NCI-H1694 (cell line): ENCODE measurements around the gene VWF.

Source experiments
- DNase-seq: peaks from one replicate; lab custom pipeline; 2025; lab: John Stamatoyannopoulos, UW

The VWF gene

GRCh38 chr12:5947006-5947405 lies 177.5 kb downstream of the VWF start:
- DNase-seq: no peak

GRCh38 chr12:5946388-5946787 lies 178.1 kb downstream of the VWF start:
- no peak for DNase-seq

- DNase-seq: peak; percentile 8
Measured at GRCh38 chr12:5945071-5946008, 179.1 kb downstream of the VWF start, which contains the start of gene ANO2. ANO2 (minus strand) TSS chr12:5945259; CDS start chr12:5945217, 42 bp downstream.

- DNase-seq: no peak
Measured at GRCh38 chr12:5944688-5945070, 179.8 kb downstream of the VWF start.

GRCh38 chr12:5944053-5944452 lies 180.4 kb downstream of the VWF start:
- no peak for DNase-seq

- DNase-seq: no peak
Measured at GRCh38 chr12:5941907-5942306, 182.6 kb downstream of the VWF start.

GRCh38 chr12:5927732-5928516 lies 196.5 kb downstream of the VWF start:
- DNase-seq: no peak

GRCh38 chr12:5925646-5926045 lies 198.8 kb downstream of the VWF start:
- DNase-seq: no peak

- DNase-seq: no peak
Measured at GRCh38 chr12:5924342-5924741, 200.1 kb downstream of the VWF start.

GRCh38 chr12:5923751-5924150 lies 200.7 kb downstream of the VWF start:
- DNase-seq: no peak

- no peak for DNase-seq
Measured at GRCh38 chr12:5923043-5923605, 201.3 kb downstream of the VWF start.

- DNase-seq: no peak
Measured at GRCh38 chr12:5921966-5922899, 202.2 kb downstream of the VWF start.

- no peak for DNase-seq
Measured at GRCh38 chr12:5921027-5921909, 203.2 kb downstream of the VWF start.

GRCh38 chr12:5916785-5917290 lies 207.6 kb downstream of the VWF start:
- DNase-seq: no peak

GRCh38 chr12:5915511-5915910 lies 209.0 kb downstream of the VWF start:
- no peak for DNase-seq

GRCh38 chr12:5914387-5915149 lies 209.9 kb downstream of the VWF start:
- DNase-seq: no peak

- DNase-seq: no peak
Measured at GRCh38 chr12:5913387-5913786, 211.1 kb downstream of the VWF start.

GRCh38 chr12:5912437-5913334 lies 211.8 kb downstream of the VWF start:
- DNase-seq: no peak
